ENCODE data around the gene PDE1A. TPM values are rescaled to one million over a fixed set of nuclear protein-coding genes. Genes with fewer than 3 reads are reported as not detected.

Gene PDE1A
- total and polyA plus RNA-seq, 10 of the 15 experiments (the other 5 are each of a cell fraction or from before 2014, with no cell fraction given): 1.1 TPM; not detected in 9

GRCh38 chr2:182103526-182103925 is 323.3 kb downstream of the PDE1A start:
- CTCF ChIA-PET: no interaction called here

More at GRCh38 chr2:182103526-182103925, 323.3 kb downstream of the PDE1A start:
- H3K27ac ChIP-seq (ENCODE audit: control insufficient read depth, insufficient read depth): no peak overlapping the region
- no peak for TF ChIP-seq SPI1 (IDR thresholded peaks at IDR 0.05; ENCODE audit: borderline replicate concordance, insufficient read depth, low read depth, low read length)
- no peak for TF ChIP-seq NKRF (conservative IDR thresholded peaks at IDR 0.05)
- no peak for TF ChIP-seq SRF (IDR thresholded peaks at IDR 0.05; ENCODE audit: low read depth in 2 of 2, low read length in 2 of 2)
- TF ChIP-seq RAD21 (IDR thresholded peaks at IDR 0.05; ENCODE audit: insufficient read depth, low read depth, low read length): no peak
- TF ChIP-seq TAF1 (IDR thresholded peaks at IDR 0.05; ENCODE audit: borderline replicate concordance, low read depth, low read length): no peak
- no peak for TF ChIP-seq RELB (IDR thresholded peaks at IDR 0.05; ENCODE audit: low read depth)
- TF ChIP-seq SIN3A (IDR thresholded peaks at IDR 0.05; ENCODE audit: low read depth, low read length): no peak
- no peak for TF ChIP-seq ZNF24 (IDR thresholded peaks at IDR 0.05)
- H3K79me2 ChIP-seq (ENCODE audit: control insufficient read depth, insufficient read depth, low read length): no peaks in the 10 kb centered on the region
- 17% methylated on average over 5 of the region's 5 CpGs for WGBS (ENCODE audit: insufficient coverage, insufficient replicate concordance, low lambda C conversion rate, missing lambda C conversion rate)
- ATAC-seq (no peak), DNase-seq (ENCODE audit: low read depth, low spot score) (no peak), FAIRE-seq (no peak)
- H3K4me3 ChIP-seq: no peak overlapping the region
- intact Hi-C loops (cut with micrococcal nuclease; ENCODE audit: unreplicated experiment): no loop called here
- no peaks in the 10 kb centered on the region for H4K20me1 ChIP-seq (ENCODE audit: control insufficient read depth, insufficient read depth)
- H3K27me3 ChIP-seq (replicated peaks in 1 of 2; ENCODE audit: control insufficient read depth in 2 of 2, insufficient read depth in 2 of 2, low read length in 1 of 2): no peaks in the 10 kb centered on the region; a peak in 1 of 4 replicates
- H3K9ac ChIP-seq (ENCODE audit: control insufficient read depth, insufficient read depth, low read length): no peak overlapping the region
- no peak overlapping the region for H2AFZ ChIP-seq (ENCODE audit: control insufficient read depth, low read depth, low read length)
- no peaks in the 10 kb centered on the region for H3K36me3 ChIP-seq (ENCODE audit: control insufficient read depth in 2 of 2, insufficient read depth in 2 of 2, low read length in 1 of 2)
- no peaks in the 10 kb centered on the region for H3K4me1 ChIP-seq (ENCODE audit: control insufficient read depth, insufficient read depth, low read length)
- ChIA-PET POLR2A (interaction anchor here (0.6 kb wide), 1 partner anchor 20 kb away, joined by 3 read pairs; no protein-coding TSS in a partner anchor), SMC1A (ENCODE audit: uncharacterized antibody, unreplicated experiment) (interaction anchor here (0.5 kb wide), 1 partner anchor 424 kb away, joined by 3 read pairs; no protein-coding TSS in a partner anchor), RAD21 (ENCODE audit: unreplicated experiment) (no interaction called here)
- BruUV-seq (replicated peaks): no TSS peak
- in situ Hi-C loops (cut with MboI): no loop called here
- no peak overlapping the region for H3K4me2 ChIP-seq (ENCODE audit: control insufficient read depth, insufficient read depth)
- H3K9me3 ChIP-seq (replicated peaks; ENCODE audit: control insufficient read depth, insufficient read depth, low read length): no peaks in the 10 kb centered on the region

All from GM12878 (cell line).